Limb (tissue), 2 donors: Measurements from ENCODE around the gene SLC37A1.
A peak's percentile ranks its signal among the peaks of the same experiment; 100 is the strongest.

ENCODE experiments used
- DNase-seq, 2 donors: peaks; one replicate each; pipeline ENCODE4 v3.0.0-alpha.2; 2016; ENCODE audit errors: extremely low spot score in 2 of 2

The SLC37A1 gene

GRCh38 chr21:42478504-42478903, 35.1 kb upstream of the SLC37A1 start:
- no peak for DNase-seq

DNA sequence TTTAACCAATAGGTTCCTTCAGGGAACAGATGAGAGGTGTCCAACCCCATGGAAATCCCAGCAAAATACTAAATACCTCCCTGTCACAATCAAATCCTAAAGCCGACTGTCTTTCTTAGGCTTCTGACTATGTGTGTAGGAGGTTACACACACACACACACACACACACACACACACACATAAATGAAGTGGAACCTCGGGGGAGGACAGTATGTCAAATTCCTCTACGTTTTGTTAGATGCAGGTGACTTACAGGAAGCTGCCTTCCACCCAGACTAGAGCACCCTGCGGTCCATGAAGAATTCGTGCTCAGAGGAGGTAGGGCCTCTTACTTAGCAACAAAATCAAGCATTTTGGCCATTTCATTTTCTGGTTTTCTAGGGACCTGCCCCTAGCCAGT, 34.1 kb upstream of the SLC37A1 start:
- no peak for DNase-seq

DNA sequence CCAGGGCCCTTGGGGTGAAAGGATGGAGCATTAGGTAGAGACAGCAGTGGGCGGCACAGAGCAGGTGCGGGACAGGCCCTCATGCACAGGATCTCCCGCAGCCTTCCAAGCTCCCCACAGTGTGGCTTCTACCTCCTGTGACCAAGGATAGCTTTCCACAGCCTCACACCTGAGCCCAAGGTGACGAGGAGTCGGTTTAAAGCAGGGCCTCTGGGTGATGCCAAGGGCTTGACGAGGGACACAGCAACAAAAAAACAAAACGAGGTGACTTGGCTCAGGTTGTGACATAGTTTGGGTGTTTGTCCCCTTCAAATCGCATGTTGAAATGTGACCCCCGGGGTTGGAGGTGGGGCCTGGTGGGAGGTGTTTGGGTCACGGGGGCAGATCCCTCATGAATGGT, 32.9 kb upstream of the SLC37A1 start:
- DNase-seq: no peak

DNA sequence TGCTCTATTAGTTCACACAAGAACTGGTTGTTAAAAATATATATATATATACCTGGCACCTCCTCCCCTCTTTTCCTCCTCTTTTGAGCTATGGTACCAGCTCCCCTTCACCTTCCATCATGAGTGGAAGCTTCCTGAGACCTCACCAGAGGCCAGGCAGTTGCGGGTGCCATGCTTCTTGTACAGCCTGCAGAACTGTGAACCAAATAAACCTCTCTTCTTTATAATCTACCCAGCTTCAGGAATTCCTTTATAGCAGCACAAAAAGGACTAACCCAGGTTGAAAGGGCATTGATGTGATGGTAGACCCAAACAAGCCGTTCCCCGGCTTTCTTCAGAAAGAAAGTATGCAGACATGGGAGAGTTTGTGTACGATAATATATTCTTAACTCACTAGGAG, 32.5 kb upstream of the SLC37A1 start:
- DNase-seq: no peak

GRCh38 chr21:42484966-42485365, 28.7 kb upstream of the SLC37A1 start:
- no peak for DNase-seq

- DNase-seq: no peak
Measured at GRCh38 chr21:42486072-42486471, 27.6 kb upstream of the SLC37A1 start.

- no peak for DNase-seq
Measured at GRCh38 chr21:42486531-42486930, 27.1 kb upstream of the SLC37A1 start.

DNA sequence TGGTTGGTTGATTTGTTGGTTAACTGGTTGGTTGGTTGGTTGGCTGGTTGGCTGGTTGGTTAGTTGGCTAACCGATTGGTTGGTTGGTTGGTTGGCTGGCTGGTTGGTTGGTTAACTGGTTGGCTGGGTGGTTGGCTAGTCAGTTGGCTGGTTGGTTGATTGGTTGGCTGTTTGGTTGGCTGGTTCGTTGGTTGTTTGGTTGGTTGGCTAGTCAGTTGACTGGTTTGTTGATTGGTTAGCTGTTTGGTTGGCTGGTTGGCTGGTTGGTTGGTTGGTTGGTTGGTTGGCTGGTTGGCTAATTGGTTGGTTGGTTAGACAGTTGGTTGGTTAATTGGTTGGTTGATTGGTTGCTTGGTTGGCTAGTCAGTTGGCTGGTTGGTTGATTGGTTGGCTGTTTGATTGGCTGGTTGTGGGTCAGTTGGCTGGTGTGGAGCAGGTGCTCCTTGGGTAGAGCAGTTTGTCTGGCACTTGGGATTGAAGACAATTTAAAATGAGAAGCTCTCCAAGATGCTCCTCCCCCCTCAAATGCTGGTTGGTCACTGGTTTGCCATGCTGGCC, 24.6 kb upstream of the SLC37A1 start:
- no peak for DNase-seq

- no peak for DNase-seq
Measured at GRCh38 chr21:42489991-42490390, 23.7 kb upstream of the SLC37A1 start.

DNA sequence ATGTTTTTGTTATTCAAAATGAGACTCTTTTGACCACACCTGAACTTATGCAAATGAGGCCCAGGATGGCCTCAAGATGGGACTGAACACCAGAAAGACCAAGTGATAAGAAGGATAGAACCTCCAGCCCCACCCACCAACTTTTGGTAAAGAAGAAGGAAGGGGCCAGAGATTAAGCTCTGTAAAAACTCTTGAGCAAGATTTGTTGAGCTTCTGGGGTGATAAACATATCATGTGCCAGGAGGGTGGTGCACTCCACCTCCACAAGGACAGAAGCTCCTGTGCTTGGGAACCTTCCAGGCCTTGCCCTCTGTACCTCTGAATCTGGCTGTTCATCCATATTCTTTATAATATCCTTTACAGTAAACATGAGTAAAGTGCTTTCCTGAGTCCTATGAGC, 22.9 kb upstream of the SLC37A1 start:
- DNase-seq: no peak

GRCh38 chr21:42491328-42491727, 22.3 kb upstream of the SLC37A1 start:
- DNase-seq: no peak

- no peak for DNase-seq
Measured at GRCh38 chr21:42492201-42492600, 21.5 kb upstream of the SLC37A1 start.

DNA sequence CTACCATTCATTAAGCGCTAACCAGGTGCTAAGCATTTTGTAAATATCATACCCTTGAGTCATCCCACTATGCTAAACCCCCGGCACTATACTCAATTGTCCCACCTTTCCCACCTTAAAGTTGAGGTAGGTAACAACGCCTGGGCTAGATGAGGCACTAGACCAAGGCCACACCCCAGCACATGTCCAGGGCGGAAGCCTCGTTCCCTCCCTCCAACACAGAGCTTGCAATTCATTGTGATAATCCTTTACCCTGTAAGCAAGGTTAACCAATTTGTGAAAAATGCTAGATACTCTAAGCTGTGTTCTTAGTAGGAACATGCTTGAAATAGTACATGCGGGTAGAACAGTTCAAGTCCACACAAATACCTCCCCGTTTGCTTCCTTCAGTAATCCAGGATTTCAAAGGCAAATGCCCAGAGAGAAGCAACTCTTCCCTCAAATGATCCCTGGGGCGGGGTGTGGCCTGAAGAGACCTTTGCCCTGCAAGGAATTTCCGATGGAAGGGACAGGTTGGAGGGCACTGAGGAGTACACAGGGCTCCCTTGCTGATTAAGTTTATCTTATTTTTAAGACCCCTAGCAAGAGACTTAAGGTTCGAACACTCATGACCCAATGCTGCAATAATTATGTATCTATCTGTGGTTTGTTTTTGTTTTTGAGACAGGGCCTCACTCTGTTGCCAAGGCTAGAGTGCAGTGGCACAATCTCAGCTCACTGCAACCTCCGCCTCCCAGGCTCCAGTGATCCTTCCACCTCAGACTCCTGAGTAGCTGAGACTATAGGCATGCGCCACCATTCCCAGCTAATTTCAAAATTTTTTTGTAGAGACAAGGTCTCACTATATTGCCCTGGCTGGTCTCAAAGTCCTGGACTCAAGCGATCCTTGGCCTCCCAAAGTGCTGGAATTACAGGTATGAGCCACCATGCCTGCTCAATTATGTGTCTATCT, 20.3 kb upstream of the SLC37A1 start:
- no peak for DNase-seq

GRCh38 chr21:42495027-42495426, 18.6 kb upstream of the SLC37A1 start:
- no peak for DNase-seq

DNA sequence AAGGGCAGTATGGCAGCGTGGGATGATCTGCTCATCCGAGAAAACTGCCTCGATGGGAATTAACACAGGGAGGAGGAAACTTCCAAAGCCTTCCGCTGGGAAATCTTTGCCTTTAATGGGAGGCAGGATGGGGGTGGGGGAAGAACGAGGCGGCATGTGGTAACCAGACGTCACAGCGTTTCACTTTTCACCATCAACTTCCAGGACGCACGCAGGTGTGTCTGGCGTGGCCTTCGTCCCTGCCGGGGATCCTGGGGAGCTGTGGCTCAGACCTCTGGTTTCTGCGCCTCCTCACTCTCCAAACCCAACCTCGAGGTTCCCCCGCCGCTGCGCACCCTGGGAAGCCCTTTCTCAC, 17.9 kb upstream of the SLC37A1 start:
- no peak for DNase-seq

- peak; percentile 100 for DNase-seq
Measured at GRCh38 chr21:42496120-42496838, 17.4 kb upstream of the SLC37A1 start, which contains the start of gene RSPH1. Gene RSPH1, minus strand, starts transcription at chr21:42496224. Its CDS starts 38 bp downstream, at chr21:42496186.

DNA sequence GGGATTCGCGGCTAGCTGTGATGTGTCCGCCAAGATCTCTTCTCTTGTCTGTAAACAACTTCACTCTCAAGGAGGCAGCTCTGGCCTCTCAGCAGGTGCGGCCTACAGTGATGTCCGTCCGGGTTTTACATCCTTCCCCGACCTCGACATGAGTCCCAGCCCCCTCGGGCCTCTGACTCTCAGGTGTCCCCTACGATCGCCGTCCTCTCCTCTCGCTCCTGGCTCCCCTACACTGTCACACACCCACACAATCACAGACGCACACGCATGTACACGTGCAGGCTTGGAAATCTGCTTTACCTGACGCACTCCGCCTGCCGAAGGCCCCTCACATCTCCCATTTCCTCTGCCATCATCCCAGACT, 16.8 kb upstream of the SLC37A1 start:
- DNase-seq: no peak

DNA sequence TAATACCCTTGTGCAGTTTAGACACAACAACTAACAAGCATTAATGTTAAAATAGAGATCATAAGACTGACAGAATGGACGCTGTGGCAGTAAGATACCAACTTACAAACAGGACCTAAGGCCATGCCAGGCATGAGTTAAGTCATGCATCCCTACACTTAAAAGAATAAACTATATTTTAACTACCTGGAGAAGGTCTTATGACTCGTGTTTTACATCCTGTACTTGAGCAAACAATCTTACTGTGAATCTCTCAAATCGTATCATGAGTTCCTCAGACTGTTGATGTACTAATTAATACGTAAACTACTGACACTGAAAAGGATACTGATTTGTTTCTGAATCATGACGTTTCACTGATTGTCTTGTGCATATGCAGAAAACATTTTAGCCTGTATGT, 15.6 kb upstream of the SLC37A1 start:
- no peak for DNase-seq

- no peak for DNase-seq
Measured at GRCh38 chr21:42499444-42500112, 14.1 kb upstream of the SLC37A1 start.

GRCh38 chr21:42500225-42500624, 13.4 kb upstream of the SLC37A1 start:
- DNase-seq: no peak

DNA sequence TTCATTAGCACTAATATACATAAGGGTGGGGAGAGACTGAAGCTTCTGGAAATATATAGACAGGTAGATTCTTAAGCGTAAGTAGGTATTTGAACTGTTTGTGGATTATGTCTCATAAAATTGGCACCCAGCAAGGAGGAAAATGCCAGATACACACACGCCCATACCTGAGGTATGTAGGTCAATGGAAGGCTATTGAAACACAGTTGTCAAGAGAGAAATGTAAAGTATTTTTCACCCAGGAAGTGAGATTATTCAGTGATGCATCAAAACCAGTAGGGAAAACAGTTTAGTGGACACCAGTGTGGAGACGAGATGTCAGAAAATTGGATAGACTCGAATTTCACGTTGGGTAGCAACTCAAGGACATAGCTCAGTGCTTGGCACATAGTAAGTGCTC, 12.9 kb upstream of the SLC37A1 start:
- DNase-seq: no peak

GRCh38 chr21:42503711-42504110, 9.9 kb upstream of the SLC37A1 start:
- DNase-seq: no peak
